ENCODE results near the gene NUDCD2.

The NUDCD2 gene

DNA sequence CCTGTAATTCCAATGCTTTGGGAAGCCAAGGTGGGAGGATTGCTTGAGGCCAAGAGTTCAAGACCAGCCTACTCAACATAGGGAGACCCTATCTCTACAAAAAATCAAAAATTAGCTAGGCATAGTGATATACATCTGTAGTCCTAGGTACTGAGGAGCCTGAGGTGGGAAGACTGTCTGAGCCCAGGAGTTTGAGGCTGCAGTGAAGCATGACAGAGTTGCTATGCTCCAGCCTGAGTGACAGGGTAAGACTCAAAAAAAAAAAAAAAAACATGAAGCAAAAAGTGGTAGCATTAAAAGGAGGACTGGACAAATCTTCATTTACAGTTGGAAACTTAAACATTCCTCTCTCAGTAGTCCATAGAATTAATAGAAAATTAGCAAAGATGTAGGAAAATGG is 12.7 kb downstream of the NUDCD2 start:
- TF ChIP-seq, protein P1, sequence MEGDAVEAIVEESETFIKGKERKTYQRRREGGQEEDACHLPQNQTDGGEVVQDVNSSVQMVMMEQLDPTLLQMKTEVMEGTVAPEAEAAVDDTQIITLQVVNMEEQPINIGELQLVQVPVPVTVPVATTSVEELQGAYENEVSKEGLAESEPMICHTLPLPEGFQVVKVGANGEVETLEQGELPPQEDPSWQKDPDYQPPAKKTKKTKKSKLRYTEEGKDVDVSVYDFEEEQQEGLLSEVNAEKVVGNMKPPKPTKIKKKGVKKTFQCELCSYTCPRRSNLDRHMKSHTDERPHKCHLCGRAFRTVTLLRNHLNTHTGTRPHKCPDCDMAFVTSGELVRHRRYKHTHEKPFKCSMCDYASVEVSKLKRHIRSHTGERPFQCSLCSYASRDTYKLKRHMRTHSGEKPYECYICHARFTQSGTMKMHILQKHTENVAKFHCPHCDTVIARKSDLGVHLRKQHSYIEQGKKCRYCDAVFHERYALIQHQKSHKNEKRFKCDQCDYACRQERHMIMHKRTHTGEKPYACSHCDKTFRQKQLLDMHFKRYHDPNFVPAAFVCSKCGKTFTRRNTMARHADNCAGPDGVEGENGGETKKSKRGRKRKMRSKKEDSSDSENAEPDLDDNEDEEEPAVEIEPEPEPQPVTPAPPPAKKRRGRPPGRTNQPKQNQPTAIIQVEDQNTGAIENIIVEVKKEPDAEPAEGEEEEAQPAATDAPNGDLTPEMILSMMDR (IDR thresholded peaks at IDR 0.05; ENCODE audit: low read depth, low read length), result no peak
- DNase-seq (ENCODE audit: low read depth, low spot score), result no peak
- in situ Hi-C loops (cut with HindIII; ENCODE audit: low sequenced_read_pairs), result no loop called here
- H3K4me3 ChIP-seq (ENCODE audit: low read depth, low read length), result no peak overlapping the region

DNA sequence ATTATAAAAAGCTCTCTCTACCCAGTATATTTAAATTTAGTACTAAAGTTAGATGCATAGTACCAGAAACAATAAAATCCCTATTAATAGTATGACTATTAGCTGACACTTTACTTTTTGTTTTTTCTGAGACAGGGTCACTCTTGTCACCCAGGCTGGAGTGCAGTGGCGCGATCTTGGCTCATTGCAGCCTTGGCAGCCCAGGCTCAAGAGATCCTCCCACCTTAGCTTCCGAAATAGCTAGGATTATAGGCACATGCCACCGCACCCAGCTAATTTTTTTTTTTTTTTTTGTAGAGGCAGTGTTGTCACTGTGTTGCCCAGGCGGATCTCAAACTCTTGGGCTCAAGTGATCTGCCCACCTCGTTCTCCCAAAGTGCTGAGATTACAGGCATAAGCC is 14.6 kb downstream of the NUDCD2 start:
- no peak overlapping the region for H3K4me3 ChIP-seq (ENCODE audit: low read depth, low read length)
- DNase-seq (ENCODE audit: low read depth, low spot score), result no peak
- in situ Hi-C loops (cut with HindIII; ENCODE audit: low sequenced_read_pairs), result no loop called here
- TF ChIP-seq, protein P1 (IDR thresholded peaks at IDR 0.05; ENCODE audit: low read depth, low read length), result no peak

DNA sequence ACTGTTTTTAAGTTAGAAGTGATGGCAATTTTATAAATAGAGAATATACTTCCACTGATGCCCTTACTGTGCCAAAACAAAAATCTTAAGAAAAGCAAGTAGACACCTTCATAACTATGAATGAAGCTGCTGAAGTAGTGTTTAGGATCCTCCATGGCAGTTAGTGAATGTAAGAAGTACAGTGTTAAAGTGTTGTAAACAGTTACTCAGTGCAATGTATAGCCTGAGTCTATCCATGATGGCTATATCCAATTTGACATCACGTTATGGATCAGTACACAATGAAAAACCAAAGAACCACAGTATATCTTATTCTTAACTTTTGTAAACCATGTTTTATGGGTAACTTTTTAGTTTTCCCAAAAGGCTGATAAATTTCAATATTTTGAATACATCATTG is 15.4 kb downstream of the NUDCD2 start:
- no peak for DNase-seq (ENCODE audit: low read depth, low spot score)
- TF ChIP-seq, protein P1 (IDR thresholded peaks at IDR 0.05; ENCODE audit: low read depth, low read length), result no peak
- in situ Hi-C loops (cut with HindIII; ENCODE audit: low sequenced_read_pairs), result no loop called here
- no peak overlapping the region for H3K4me3 ChIP-seq (ENCODE audit: low read depth, low read length)

DNA sequence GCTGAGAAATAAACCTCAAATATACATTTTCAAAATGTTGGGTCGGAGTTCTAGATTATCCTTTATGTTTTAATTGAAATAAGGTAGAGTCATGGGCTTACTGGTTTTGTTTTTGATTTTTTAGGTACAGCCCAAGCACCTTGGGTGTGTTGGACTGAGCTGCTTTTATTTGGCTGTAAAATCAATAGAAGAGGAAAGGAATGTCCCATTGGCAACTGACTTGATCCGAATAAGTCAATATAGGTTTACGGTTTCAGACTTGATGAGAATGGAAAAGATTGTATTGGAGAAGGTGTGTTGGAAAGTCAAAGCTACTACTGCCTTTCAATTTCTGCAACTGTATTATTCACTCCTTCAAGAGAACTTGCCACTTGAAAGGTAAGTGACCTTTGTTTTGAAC is 18.9 kb downstream of the NUDCD2 start:
- in situ Hi-C loops (cut with HindIII; ENCODE audit: low sequenced_read_pairs), result no loop called here
- TF ChIP-seq, protein P1 (IDR thresholded peaks at IDR 0.05; ENCODE audit: low read depth, low read length), result no peak
- no peak for DNase-seq (ENCODE audit: low read depth, low spot score)
- no peak overlapping the region for H3K4me3 ChIP-seq (ENCODE audit: low read depth, low read length)

DNA sequence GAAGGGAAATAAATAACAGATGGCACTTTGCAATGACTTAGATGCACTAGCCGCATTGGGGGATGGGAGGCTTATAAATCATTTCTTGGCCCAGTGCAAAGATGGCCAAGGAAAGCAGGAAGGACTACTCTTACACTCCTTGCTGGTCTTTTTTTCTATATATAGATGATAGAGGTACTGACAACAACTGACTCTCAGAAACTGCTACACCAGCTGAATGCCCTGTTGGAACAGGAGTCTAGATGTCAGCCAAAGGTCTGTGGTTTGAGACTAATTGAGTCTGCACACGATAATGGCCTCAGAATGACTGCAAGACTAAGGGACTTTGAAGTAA is 20.8 kb downstream of the NUDCD2 start:
- peak overlapping the region; percentile 95 for H3K4me3 ChIP-seq (ENCODE audit: low read depth, low read length)
- TF ChIP-seq, protein P1 (IDR thresholded peaks at IDR 0.05; ENCODE audit: low read depth, low read length), result no peak
- DNase-seq (ENCODE audit: low read depth, low spot score), result peak; percentile 54
- in situ Hi-C loops (cut with HindIII; ENCODE audit: low sequenced_read_pairs), result no loop called here

DNA sequence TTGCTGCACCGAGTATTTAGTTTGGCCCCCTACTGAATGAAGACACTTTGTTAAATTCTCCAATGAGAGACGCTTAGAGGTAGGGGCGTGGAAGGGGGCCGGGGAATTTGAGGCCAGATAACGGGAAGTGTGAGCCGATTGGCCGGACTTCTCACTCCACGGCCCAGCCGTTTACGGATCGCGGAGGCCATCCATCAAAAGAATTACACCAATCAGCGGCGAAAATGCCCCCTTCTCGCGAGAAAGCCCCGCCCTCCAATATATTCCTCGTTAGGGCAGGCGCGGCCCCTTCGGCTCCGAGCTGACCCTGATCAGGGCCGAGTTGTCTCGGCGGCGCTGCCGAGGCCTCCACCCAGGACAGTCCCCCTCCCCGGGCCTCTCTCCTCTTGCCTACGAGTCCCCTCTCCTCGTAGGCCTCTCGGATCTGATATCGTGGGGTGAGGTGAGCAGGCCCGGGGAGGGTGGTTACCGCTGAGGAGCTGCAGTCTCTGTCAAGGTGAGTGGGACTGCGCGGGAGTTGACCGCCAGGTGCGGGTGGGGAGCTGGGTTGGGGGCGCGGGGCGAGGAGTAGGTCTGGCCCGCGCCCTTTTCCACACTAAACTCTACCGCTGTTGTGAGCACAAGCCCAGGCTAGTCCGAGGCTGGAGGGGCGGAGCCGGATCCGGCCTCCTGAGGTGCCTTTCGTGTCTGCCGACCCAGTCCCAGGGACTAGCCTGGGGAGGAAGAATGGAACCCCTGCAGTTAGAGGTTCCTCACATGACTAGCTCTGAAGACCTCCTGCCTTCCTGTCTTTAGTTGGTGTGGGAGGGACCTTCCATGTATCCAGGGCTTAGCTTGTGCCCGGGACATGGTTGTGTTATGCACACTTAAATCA is 22.4 kb downstream of the NUDCD2 start, which contains the start of gene CCNG1:
CCNG1 (plus strand) TSS at position 287 of the 874 bp plus-strand sequence. CDS start 1,662 bp downstream, outside the sequence.
- in situ Hi-C loops (cut with HindIII; ENCODE audit: low sequenced_read_pairs), result no loop called here
- peak within 1 kb of the TSS; percentile 95 for H3K4me3 ChIP-seq (ENCODE audit: low read depth, low read length)
- TF ChIP-seq, protein P1 (IDR thresholded peaks at IDR 0.05; ENCODE audit: low read depth, low read length), result no peak
- DNase-seq (ENCODE audit: low read depth, low spot score), result peak; percentile 97

All from astrocyte of the spinal cord (primary cell).